Cardiac muscle cell (in vitro differentiated cells and primary cell): Measurements from ENCODE around the gene ARF1. TPM values are rescaled to one million over a fixed set of nuclear protein-coding genes. Genes with fewer than 3 reads are reported as not detected.

Experiments used
- DNase-seq, 2 donors: peaks; one replicate each; pipeline versions ENCODE4 v3.0.0 to v3.0.0-alpha.2; 2010 to 2017; ENCODE audit warnings: low read depth in 1 of 2, low spot score in 1 of 2
- H3K27ac ChIP-seq: fragments of 200-600 bp; sonication (generic); 2 replicates; pipeline ENCODE4 v1.5.1; 2016
- H3K27me3 ChIP-seq: fragments of 200-600 bp; sonication (generic); 2 replicates; pipeline ENCODE4 v1.6.0; 2016; ENCODE audit warnings: control low read depth
- H3K36me3 ChIP-seq: fragments of 200-600 bp; sonication (generic); 2 replicates; pipeline ENCODE4 v1.5.1; 2016; ENCODE audit warnings: control low read depth
- H3K4me1 ChIP-seq: fragments of 200-600 bp; sonication (generic); 2 replicates; pipeline ENCODE4 v1.8.1; 2017; ENCODE audit warnings: low read depth, mild to moderate bottlenecking, mixed run types
- H3K4me3 ChIP-seq: fragments of 200-600 bp; sonication (generic); 2 replicates; pipeline ENCODE4 v1.5.1; 2016; ENCODE audit warnings: mild to moderate bottlenecking
- H3K9me3 ChIP-seq: fragments of 200-600 bp; sonication (generic); 2 replicates; pipeline ENCODE4 v1.5.1; 2017; ENCODE audit warnings: low read depth, mild to moderate bottlenecking, control low read depth
- polyA plus RNA-seq: library from polyadenylated mRNA; unstranded; fragments of >200 nt; fragmentation: Nextera tagmentation; extraction: Ambion mirVana; gene quantifications from 2 replicates; pipeline ENCODE4 v1.2.1, GENCODE V29; 2016
- total RNA-seq: library from RNA; depleted of rRNA; stranded (reverse); fragments of >200 nt; gene quantifications from 2 replicates; pipeline ENCODE4 v1.2.3, GENCODE V29; 2016
- TF ChIP-seq, protein P1 (sequence below): IDR thresholded peaks from 2 replicates; pipeline ENCODE4 v1.5.1; 2012; ENCODE audit warnings: low read depth, mild to moderate bottlenecking, low read length

The ARF1 gene
- total and polyA plus RNA-seq, 2 experiments from 2014 or later, result 499 to 662 TPM

- Histone ChIP-seq H3K9me3 (no peaks in the 10 kb centered on the region), H3K36me3 (peaks cover 4% of the 10 kb centered on the region), H3K27ac (no peak overlapping the region), H3K4me3 (no peak overlapping the region), H3K4me1 (no peaks in the 10 kb centered on the region), H3K27me3 (no peaks in the 10 kb centered on the region)
- TF ChIP-seq, protein P1, sequence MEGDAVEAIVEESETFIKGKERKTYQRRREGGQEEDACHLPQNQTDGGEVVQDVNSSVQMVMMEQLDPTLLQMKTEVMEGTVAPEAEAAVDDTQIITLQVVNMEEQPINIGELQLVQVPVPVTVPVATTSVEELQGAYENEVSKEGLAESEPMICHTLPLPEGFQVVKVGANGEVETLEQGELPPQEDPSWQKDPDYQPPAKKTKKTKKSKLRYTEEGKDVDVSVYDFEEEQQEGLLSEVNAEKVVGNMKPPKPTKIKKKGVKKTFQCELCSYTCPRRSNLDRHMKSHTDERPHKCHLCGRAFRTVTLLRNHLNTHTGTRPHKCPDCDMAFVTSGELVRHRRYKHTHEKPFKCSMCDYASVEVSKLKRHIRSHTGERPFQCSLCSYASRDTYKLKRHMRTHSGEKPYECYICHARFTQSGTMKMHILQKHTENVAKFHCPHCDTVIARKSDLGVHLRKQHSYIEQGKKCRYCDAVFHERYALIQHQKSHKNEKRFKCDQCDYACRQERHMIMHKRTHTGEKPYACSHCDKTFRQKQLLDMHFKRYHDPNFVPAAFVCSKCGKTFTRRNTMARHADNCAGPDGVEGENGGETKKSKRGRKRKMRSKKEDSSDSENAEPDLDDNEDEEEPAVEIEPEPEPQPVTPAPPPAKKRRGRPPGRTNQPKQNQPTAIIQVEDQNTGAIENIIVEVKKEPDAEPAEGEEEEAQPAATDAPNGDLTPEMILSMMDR, result no peak
- DNase-seq, result no peak
Measured at GRCh38 chr1:228105996-228106799, 23.7 kb downstream of the ARF1 start.

- Histone ChIP-seq H3K9me3 (no peaks in the 10 kb centered on the region), H3K27me3 (no peaks in the 10 kb centered on the region), H3K36me3 (peaks cover 2% of the 10 kb centered on the region), H3K4me1 (no peaks in the 10 kb centered on the region), H3K27ac (no peak overlapping the region), H3K4me3 (no peak overlapping the region)
- DNase-seq, result no peak
- TF ChIP-seq, protein P1, result no peak
Measured at GRCh38 chr1:228106800-228107054, 24.2 kb downstream of the ARF1 start.

DNA sequence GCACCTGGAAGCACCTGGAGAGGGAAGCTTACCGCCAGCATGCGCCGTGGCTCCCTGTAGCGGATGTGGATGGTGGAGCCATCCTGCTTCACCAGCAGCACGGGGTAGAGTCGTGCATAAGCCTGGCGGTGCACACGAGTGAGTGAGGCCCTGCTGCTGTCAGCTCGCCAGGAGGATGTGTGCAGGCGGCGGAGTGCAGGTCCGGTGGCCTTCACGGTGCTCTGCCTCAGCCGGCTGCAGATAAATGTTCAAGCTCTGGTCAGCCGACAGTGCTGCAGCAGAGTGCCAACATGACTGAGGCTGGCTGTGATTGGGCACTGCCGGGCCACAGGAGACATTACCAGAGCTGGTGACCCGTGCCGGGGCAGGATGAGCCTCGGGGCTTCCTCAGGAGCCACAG is 25.1 kb downstream of the ARF1 start:
- TF ChIP-seq, protein P1, result no peak
- H3K4me1 ChIP-seq, result no peaks in the 10 kb centered on the region
- no peak overlapping the region for H3K27ac ChIP-seq
- no peaks in the 10 kb centered on the region for H3K9me3 ChIP-seq
- DNase-seq, result no peak
- peaks cover 2% of the 10 kb centered on the region for H3K36me3 ChIP-seq
- no peaks in the 10 kb centered on the region for H3K27me3 ChIP-seq
- H3K4me3 ChIP-seq, result no peak overlapping the region

DNA sequence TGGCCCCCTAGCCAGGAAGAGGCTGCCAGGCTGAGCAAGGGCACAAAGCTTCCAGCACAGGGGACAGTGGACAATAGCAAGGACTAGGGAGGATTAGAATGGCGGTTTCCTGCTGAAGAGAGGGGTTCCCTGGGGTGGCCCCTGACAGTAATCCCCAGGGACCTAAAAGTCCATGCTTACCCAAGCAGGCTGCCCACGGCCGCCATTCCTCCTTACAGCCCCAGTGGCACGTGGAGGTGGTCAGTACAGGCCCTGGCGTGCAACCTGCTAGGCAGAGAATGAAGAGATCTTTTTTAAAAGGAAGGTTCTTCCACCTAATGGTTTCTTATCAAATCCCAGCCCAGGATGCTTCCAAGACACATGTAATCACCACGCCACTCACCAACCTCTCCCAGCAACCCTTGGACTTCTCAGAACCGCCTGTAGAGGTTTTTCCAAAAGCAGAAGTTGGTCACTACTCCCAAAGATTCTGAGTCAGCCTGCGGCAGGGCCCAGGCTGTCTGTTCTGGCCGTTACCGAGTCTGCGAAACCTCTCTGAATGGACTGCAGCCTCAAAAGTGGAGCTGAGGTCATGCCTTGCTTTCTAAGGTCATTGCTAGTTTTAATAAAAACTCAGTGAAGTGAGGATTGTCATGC is 25.7 kb downstream of the ARF1 start:
- Histone ChIP-seq H3K9me3 (no peaks in the 10 kb centered on the region), H3K4me3 (peak overlapping the region; percentile 74), H3K36me3 (peaks cover 2% of the 10 kb centered on the region), H3K4me1 (no peaks in the 10 kb centered on the region), H3K27me3 (no peaks in the 10 kb centered on the region), H3K27ac (no peak overlapping the region)
- TF ChIP-seq, protein P1, result no peak
- no peak for DNase-seq

GRCh38 chr1:228108742-228109072 is 26.2 kb downstream of the ARF1 start:
- peak overlapping the region; percentile 56 for H3K27ac ChIP-seq
- no peaks in the 10 kb centered on the region for H3K4me1 ChIP-seq
- H3K4me3 ChIP-seq, result peak overlapping the region; percentile 74
- H3K9me3 ChIP-seq, result no peaks in the 10 kb centered on the region
- TF ChIP-seq, protein P1, result no peak
- no peak for DNase-seq
- H3K27me3 ChIP-seq, result no peaks in the 10 kb centered on the region
- H3K36me3 ChIP-seq, result peaks cover 2% of the 10 kb centered on the region
